Upper lobe of left lung (tissue), 6 donors: Measurements from ENCODE around the gene RAB8B. TPM values are rescaled to one million over a fixed set of nuclear protein-coding genes. Genes with fewer than 3 reads are reported as not detected.

Experiments used
- ATAC-seq, 2 donors: fragments of 200-7000 bp; cut with Tn5 transposase; one replicate each; pipeline ENCODE4 v1.9.1; 2022; ENCODE audit warnings: mild to moderate bottlenecking in 2 of 2, moderate library complexity in 2 of 2; ENCODE audit not compliant: low FRiP score in 2 of 2
- DNase-seq, 2 donors: peaks; one replicate each; pipeline ENCODE4 v3.0.0-alpha.2; 2019 to 2020
- H3K27ac ChIP-seq, 4 donors: fragments of 200-600 bp; sonication (generic); one replicate each; pipeline ENCODE4 v1.5.1; 2016 to 2019
- H3K27me3 ChIP-seq, 4 donors: fragments of 200-600 bp; sonication (generic); one replicate each; pipeline ENCODE4 v1.5.1; 2017 to 2019
- H3K36me3 ChIP-seq, 4 donors: fragments of 200-600 bp; sonication (generic); one replicate each; pipeline ENCODE4 v1.5.1; 2016 to 2019
- H3K4me1 ChIP-seq, 4 donors: fragments of 200-600 bp; sonication (generic); one replicate each; pipeline ENCODE4 v1.5.1; 2018 to 2019
- H3K4me3 ChIP-seq, 4 donors: fragments of 200-600 bp; sonication (generic); one replicate each; pipeline ENCODE4 v1.5.1; 2017 to 2019; ENCODE audit warnings: mild to moderate bottlenecking in 2 of 4, moderate library complexity in 1 of 4
- H3K9me3 ChIP-seq, 4 donors: fragments of 200-600 bp; sonication (generic); one replicate each; pipeline ENCODE4 v1.5.1; 2018 to 2019
- EP300 ChIP-seq, 4 donors: sonication (generic); formaldehyde crosslinking; IDR thresholded peaks; one replicate each; pipeline ENCODE4 v1.5.1; 2017; ENCODE audit warnings: antibody characterized with exemption in 4 of 4, control low read depth in 2 of 4
- POLR2A ChIP-seq, 4 donors: fragments of 450-650 bp; IDR thresholded peaks; one replicate each; pipeline ENCODE4 v1.5.1; 2016 to 2017; ENCODE audit warnings: antibody characterized with exemption in 4 of 4, mild to moderate bottlenecking in 2 of 4
- POLR2AphosphoS5 ChIP-seq, 2 donors: sonication (generic); formaldehyde crosslinking; IDR thresholded peaks; one replicate each; pipeline ENCODE4 v1.5.1; 2017; ENCODE audit warnings: antibody characterized with exemption in 2 of 2
- WGBS, 2 donors: methylation state at CpG; one replicate each; pipeline ENCODE4 v1.1.5; 2017 to 2018; 5-methylcytosine and 5-hydroxymethylcytosine counted together
- total RNA-seq, 6 donors: library from RNA; depleted of rRNA in 4 of 6; stranded (reverse); fragments of >200 nt in 4 of 6; gene quantifications; one replicate each; pipeline versions ENCODE4 v1.1.0 to v1.2.1, GENCODE V29; 2016 to 2021
- TF ChIP-seq, protein P1 (sequence below), 6 experiments: fragments of 450-650 bp in 4 of 6; fragments of 200-600 bp in 2 of 6; sonication (generic) in 2 of 6; IDR thresholded peaks; one replicate each; pipeline ENCODE4 v1.5.1; 2016 to 2019; ENCODE audit warnings: antibody characterized with exemption in 6 of 6
- donor health status: DM: no; HTN: no; CAD: no; lungs with moderate emphysema.
- donor health status: DM: no; HTN: yes; CAD: no; lungs with severe emphysema.

The RAB8B gene
- total RNA-seq, 6 donors from 2014 or later = 10.2 to 54.8 (median 39.2) TPM

DNA sequence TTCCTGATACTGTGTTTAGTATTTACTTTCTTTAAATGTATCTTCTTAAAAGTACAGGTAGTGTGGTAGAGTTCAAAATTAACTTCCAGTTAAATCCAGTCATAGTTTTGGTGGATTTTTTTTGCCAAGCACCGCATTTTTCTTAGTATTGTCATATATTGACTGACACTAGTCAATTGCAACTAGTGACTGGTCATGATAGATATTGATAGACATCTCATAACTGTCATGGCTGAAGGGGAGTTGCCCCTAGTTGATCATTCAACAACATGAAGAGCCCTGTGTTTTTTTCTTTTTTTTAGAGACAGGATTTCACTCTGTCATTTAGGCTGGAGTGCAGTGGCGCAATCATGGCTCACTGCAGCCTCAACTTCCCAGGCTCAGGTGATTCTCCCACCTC, 22.1 kb downstream of the RAB8B start:
- Histone ChIP-seq H3K27ac (peak overlapping the region; percentile 59 to 73 (median 68)), H3K36me3 (peaks cover 0 to 7% (median 0%) of the 10 kb centered on the region in 4 donors), H3K4me1 (peaks cover 31 to 51% (median 44%) of the 10 kb centered on the region in 4 donors), H3K4me3 (no peak overlapping the region), H3K27me3 (no peaks in the 10 kb centered on the region), H3K9me3 (no peaks in the 10 kb centered on the region)
- no peak for DNase-seq
- 89 to 94% methylated on average over 2 of the region's 2 CpGs for WGBS, 2 donors
- no peak for TF ChIP-seq EP300 (IDR thresholded peaks at IDR 0.05)
- TF ChIP-seq, protein P1, sequence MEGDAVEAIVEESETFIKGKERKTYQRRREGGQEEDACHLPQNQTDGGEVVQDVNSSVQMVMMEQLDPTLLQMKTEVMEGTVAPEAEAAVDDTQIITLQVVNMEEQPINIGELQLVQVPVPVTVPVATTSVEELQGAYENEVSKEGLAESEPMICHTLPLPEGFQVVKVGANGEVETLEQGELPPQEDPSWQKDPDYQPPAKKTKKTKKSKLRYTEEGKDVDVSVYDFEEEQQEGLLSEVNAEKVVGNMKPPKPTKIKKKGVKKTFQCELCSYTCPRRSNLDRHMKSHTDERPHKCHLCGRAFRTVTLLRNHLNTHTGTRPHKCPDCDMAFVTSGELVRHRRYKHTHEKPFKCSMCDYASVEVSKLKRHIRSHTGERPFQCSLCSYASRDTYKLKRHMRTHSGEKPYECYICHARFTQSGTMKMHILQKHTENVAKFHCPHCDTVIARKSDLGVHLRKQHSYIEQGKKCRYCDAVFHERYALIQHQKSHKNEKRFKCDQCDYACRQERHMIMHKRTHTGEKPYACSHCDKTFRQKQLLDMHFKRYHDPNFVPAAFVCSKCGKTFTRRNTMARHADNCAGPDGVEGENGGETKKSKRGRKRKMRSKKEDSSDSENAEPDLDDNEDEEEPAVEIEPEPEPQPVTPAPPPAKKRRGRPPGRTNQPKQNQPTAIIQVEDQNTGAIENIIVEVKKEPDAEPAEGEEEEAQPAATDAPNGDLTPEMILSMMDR (IDR thresholded peaks at IDR 0.05) = no peak
- TF ChIP-seq POLR2A (IDR thresholded peaks at IDR 0.05) = no peak
- no peak for TF ChIP-seq POLR2AphosphoS5 (IDR thresholded peaks at IDR 0.05)
- no peak for ATAC-seq

DNA sequence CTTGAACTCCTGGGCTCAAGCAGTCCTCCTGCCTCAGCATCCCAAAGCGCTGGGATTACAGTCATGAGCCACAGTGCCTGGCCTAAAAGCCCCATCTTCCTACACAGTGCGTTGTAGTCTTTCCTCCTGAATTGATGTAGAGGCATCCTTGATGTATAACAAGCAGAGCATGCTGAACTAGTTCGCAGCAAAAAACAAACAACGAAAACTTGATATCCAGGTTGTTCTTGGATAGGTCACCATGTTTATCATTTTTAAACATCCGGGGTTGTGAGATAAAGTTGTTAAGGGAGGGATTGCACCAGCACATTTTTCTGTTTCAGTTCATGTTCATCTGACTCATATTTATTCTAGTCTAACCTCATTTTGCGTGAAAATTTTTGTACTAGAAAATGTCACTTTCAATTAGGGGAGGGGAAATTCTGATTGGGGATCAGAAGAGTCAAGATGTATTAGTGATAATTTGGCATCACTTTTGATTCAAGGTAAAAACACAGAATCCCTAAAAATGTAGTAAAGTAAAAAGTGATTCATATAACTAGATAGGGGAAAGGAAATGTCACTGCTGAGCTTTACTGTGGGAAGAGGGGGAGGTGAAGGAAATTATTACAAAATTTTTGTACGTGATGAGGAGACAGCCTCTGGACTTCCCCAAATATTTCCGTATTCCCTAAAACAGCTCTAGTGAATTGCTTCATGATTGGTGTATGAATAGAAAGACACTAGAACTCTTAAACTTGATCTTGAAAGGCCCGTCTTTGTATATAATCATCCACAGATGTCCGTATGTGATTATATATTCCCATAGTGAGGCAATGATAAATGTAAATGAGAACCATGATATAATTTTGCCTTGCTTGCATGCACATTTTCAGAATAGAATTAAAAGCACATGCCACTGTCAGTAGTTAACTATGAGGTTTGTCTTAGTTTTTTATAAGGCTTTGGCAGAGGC, 22.9 kb downstream of the RAB8B start:
- H3K9me3 ChIP-seq = no peaks in the 10 kb centered on the region
- no peak overlapping the region for H3K4me3 ChIP-seq
- H3K36me3 ChIP-seq = peaks cover 0 to 7% (median 0%) of the 10 kb centered on the region in 4 donors
- WGBS, 2 donors = 50 to 59% methylated on average over 10 of the region's 10 CpGs
- peak overlapping the region; percentile 59 to 73 (median 68) for H3K27ac ChIP-seq
- H3K27me3 ChIP-seq = no peaks in the 10 kb centered on the region
- TF ChIP-seq EP300 (IDR thresholded peaks at IDR 0.05) (no peak), POLR2AphosphoS5 (IDR thresholded peaks at IDR 0.05) (peak in 1 of 2 donors; percentile 28), POLR2A (IDR thresholded peaks at IDR 0.05) (no peak)
- no peak for DNase-seq
- peak in 1 of 2 donors; percentile 87 for ATAC-seq
- peaks cover 25 to 46% (median 41%) of the 10 kb centered on the region in 4 donors for H3K4me1 ChIP-seq

DNA sequence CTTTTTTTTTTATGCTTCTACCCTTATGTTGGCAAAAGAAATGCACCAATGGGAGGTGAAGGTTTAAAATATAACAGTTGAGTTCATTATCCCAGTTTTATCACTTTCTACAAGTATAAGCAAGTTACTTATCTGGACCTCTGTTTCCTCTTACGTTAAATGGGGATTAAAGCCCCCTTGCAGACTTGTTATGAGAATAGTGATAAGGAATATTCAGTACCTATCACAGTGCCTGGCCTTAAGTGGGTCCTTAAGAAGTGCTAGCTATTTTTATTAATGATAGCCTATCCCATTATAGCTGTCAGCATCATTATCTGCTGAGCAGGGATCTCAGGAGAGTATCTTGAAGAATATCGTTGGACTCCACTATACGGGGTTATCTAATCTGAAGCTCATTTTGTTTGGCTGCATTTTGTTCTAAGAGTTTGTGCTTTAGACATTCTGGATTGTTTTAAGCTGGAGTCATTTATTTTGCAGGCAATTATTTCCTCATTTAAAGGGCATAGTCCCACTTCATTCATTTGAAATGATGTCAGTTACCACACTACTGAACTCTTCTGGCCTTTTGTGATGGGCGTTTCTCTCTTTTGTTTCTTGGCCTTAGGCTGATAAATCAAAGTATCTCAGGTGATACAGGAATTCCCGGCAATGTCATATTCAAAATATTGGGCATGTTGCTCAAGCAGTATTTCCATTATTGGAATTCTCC, 28.8 kb downstream of the RAB8B start:
- peak overlapping the region; percentile 4 to 8 (median 6) for H3K27ac ChIP-seq

DNA sequence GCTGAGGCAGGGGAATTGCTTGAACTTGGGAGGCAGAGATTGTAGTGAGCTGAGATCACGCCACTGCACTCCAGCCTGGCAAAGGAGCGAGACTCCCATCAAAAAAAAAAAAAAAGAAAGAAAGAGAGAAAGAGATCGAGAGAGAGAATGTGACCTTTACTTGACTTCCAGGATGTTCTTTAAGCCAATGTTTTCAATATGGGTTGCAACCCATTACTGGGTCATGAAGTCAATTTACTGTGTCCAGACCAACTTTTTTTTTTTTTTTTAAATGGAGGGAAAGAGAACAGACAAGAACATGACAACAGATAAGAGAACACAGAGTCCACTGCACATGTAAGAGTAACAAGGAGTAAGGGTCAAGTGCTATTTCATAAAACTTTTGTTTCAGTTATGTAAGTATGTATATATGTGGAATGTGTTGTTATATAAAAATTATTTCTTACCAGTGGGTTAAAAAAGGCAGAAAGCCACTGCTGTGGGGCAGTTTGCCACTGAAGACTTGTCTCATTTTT, 29.8 kb downstream of the RAB8B start:
- H3K4me1 ChIP-seq = peaks cover 24 to 41% (median 35%) of the 10 kb centered on the region in 4 donors
- no peaks in the 10 kb centered on the region for H3K27me3 ChIP-seq
- peak overlapping the region in 2 of 4 donors; percentile 3 to 7 for H3K27ac ChIP-seq
- peaks cover 0 to 16% (median 0%) of the 10 kb centered on the region in 4 donors for H3K36me3 ChIP-seq
- H3K9me3 ChIP-seq = no peaks in the 10 kb centered on the region
- TF ChIP-seq POLR2AphosphoS5 (IDR thresholded peaks at IDR 0.05) (no peak), EP300 (IDR thresholded peaks at IDR 0.05) (no peak), POLR2A (IDR thresholded peaks at IDR 0.05) (no peak)
- TF ChIP-seq, protein P1 (IDR thresholded peaks at IDR 0.05) = no peak
- 81 to 86% methylated on average over 3 of the region's 3 CpGs for WGBS, 2 donors
- DNase-seq (no peak), ATAC-seq (peak in 1 of 2 donors; percentile 60)
- no peak overlapping the region for H3K4me3 ChIP-seq

More for the DNA sequence above, 28.8 kb downstream of the RAB8B start:
- Histone ChIP-seq H3K36me3 (peaks cover 0 to 8% (median 0%) of the 10 kb centered on the region in 4 donors), H3K4me3 (no peak overlapping the region), H3K9me3 (no peaks in the 10 kb centered on the region), H3K4me1 (peaks cover 26 to 43% (median 41%) of the 10 kb centered on the region in 4 donors), H3K27me3 (no peaks in the 10 kb centered on the region)
- ATAC-seq (peak in 1 of 2 donors; percentile 87), DNase-seq (no peak)
- WGBS, 2 donors = 61 to 62% methylated on average over 5 of the region's 5 CpGs
- TF ChIP-seq POLR2A (IDR thresholded peaks at IDR 0.05) (no peak), EP300 (IDR thresholded peaks at IDR 0.05) (peak in 1 of 4 donors; percentile 6)

DNA sequence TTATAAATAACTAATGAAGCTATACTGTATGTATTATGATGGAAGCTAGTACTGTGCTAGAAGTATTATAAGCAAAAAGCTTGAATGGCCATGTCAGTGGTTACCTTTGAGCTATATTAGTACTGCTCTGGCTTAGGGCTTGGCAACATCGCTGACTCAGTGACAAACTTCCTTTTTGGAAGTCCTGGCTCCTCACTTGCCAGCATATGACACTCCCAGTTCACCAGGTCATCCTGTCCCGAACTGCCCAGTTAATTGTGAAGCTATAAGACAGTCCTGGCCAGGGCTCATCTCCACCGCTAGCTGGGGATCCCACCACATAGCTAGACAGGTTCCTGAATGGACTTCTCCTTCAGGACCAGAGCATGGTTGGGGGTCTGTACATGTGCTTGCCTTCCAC, 31.9 kb downstream of the RAB8B start:
- 26 to 33% methylated on average over 3 of the region's 3 CpGs for WGBS, 2 donors
- peaks cover 0 to 9% (median 0%) of the 10 kb centered on the region in 4 donors for H3K36me3 ChIP-seq
- peak in 1 of 2 donors; percentile 65 for DNase-seq
- ATAC-seq = peak; percentile 50 to 65
- H3K4me1 ChIP-seq = peaks cover 24 to 47% (median 37%) of the 10 kb centered on the region in 4 donors
- no peaks in the 10 kb centered on the region for H3K9me3 ChIP-seq
- TF ChIP-seq EP300 (IDR thresholded peaks at IDR 0.05) (no peak), POLR2AphosphoS5 (IDR thresholded peaks at IDR 0.05) (peak; percentile 16 to 44), POLR2A (IDR thresholded peaks at IDR 0.05) (no peak)
- TF ChIP-seq, protein P1 (IDR thresholded peaks at IDR 0.05) = no peak
- H3K27me3 ChIP-seq = no peaks in the 10 kb centered on the region
- no peak overlapping the region for H3K4me3 ChIP-seq
- peak overlapping the region in 3 of 4 donors; percentile 3 to 71 (median 64) for H3K27ac ChIP-seq
